ENCODE results near the gene MFSD1. TPM values are rescaled to one million over a fixed set of nuclear protein-coding genes. Genes with fewer than 3 reads are reported as not detected.

The MFSD1 gene
- total RNA-seq, 4 donors from 2014 or later, result 18.6 to 33.5 (median 25.2) TPM

GRCh38 chr3:158762701-158763100, 39.2 kb upstream of the MFSD1 start:
- Histone ChIP-seq H3K4me1 (peaks cover 8 to 15% of the 10 kb centered on the region in 2 donors), H3K27me3 (no peaks in the 10 kb centered on the region), H3K9me3 (no peaks in the 10 kb centered on the region), H3K27ac (peak overlapping the region in 3 of 4 donors; percentile 36 to 56 (median 49)), H3K4me3 (no peak overlapping the region), H3K36me3 (no peaks in the 10 kb centered on the region)
- in situ Hi-C loops (cut with MboI; ENCODE audit: low sequenced_read_pairs in 4 of 4) (no loop called here), intact Hi-C loops (cut with DNase I; ENCODE audit: low total_unique reads) (no loop called here)
- TF ChIP-seq POLR2A (IDR thresholded peaks at IDR 0.05), result no peak
- TF ChIP-seq CTCF (IDR thresholded peaks at IDR 0.05 in 4 of 5, conservative IDR thresholded peaks at IDR 0.05 in 1 of 5), result no peak
- DNase-seq (peak in 1 of 2 donors; percentile 29), ATAC-seq (peak; percentile 37 to 78)

- H3K27ac ChIP-seq, result peak overlapping the region in 3 of 4 donors; percentile 8 to 49 (median 19)
- no peak for TF ChIP-seq CTCF (IDR thresholded peaks at IDR 0.05 in 4 of 5, conservative IDR thresholded peaks at IDR 0.05 in 1 of 5)
- TF ChIP-seq POLR2A (IDR thresholded peaks at IDR 0.05), result no peak
- no peaks in the 10 kb centered on the region for H3K36me3 ChIP-seq
- peaks cover 16 to 23% of the 10 kb centered on the region in 2 donors for H3K4me1 ChIP-seq
- in situ Hi-C loops (cut with MboI; ENCODE audit: low sequenced_read_pairs in 4 of 4), result no loop called here
- H3K4me3 ChIP-seq, result no peak overlapping the region
- H3K27me3 ChIP-seq, result no peaks in the 10 kb centered on the region
- no peak for DNase-seq
- H3K9me3 ChIP-seq, result no peaks in the 10 kb centered on the region
- ATAC-seq, result no peak
- intact Hi-C loops (cut with DNase I; ENCODE audit: low total_unique reads), result no loop called here
These were observed 38.4 kb upstream of the MFSD1 start for GRCh38 chr3:158763421-158763820.

- DNase-seq (no peak), ATAC-seq (no peak)
- in situ Hi-C loops (cut with MboI; ENCODE audit: low sequenced_read_pairs in 4 of 4), result no loop called here
- no peaks in the 10 kb centered on the region for H3K27me3 ChIP-seq
- H3K4me1 ChIP-seq, result peaks cover 22 to 36% of the 10 kb centered on the region in 2 donors
- no peak overlapping the region for H3K4me3 ChIP-seq
- intact Hi-C loops (cut with DNase I; ENCODE audit: low total_unique reads), result no loop called here
- no peaks in the 10 kb centered on the region for H3K9me3 ChIP-seq
- no peak overlapping the region for H3K27ac ChIP-seq
- TF ChIP-seq POLR2A (IDR thresholded peaks at IDR 0.05), result no peak
- TF ChIP-seq CTCF (IDR thresholded peaks at IDR 0.05 in 4 of 5, conservative IDR thresholded peaks at IDR 0.05 in 1 of 5), result no peak
- no peaks in the 10 kb centered on the region for H3K36me3 ChIP-seq
These were observed 36.2 kb upstream of the MFSD1 start for GRCh38 chr3:158765518-158766205.

GRCh38 chr3:158766364-158766763, 35.5 kb upstream of the MFSD1 start:
- in situ Hi-C loops (cut with MboI; ENCODE audit: low sequenced_read_pairs in 4 of 4), result no loop called here
- intact Hi-C loops (cut with DNase I; ENCODE audit: low total_unique reads), result no loop called here
- TF ChIP-seq POLR2A (IDR thresholded peaks at IDR 0.05), result no peak
- TF ChIP-seq CTCF (IDR thresholded peaks at IDR 0.05 in 4 of 5, conservative IDR thresholded peaks at IDR 0.05 in 1 of 5), result no peak
- DNase-seq, result no peak
- no peaks in the 10 kb centered on the region for H3K36me3 ChIP-seq
- H3K27ac ChIP-seq, result no peak overlapping the region
- ATAC-seq, result no peak
- H3K9me3 ChIP-seq, result no peaks in the 10 kb centered on the region
- H3K4me3 ChIP-seq, result no peak overlapping the region
- H3K4me1 ChIP-seq, result peaks cover 22 to 41% of the 10 kb centered on the region in 2 donors
- H3K27me3 ChIP-seq, result no peaks in the 10 kb centered on the region
